HL-60 (cell line): ENCODE data around the gene GYG2.
"Not testable (repeated sequence)": the region's sequence is repeated elsewhere in the genome, so short reads cannot be mapped to it uniquely, and the experiment has no call there.

Experiments
- CTCF ChIP-seq: IDR thresholded peaks from one replicate; pipeline ENCODE4 v1.5.1; 2011; ENCODE audit warnings: low read length, control low read depth, inconsistent platforms; ENCODE audit not compliant: insufficient read depth
- GABPA ChIP-seq: IDR thresholded peaks from 2 replicates; pipeline ENCODE4 v1.6.1; 2012; ENCODE audit warnings: low read depth
- POLR2AphosphoS5 ChIP-seq: IDR thresholded peaks from 2 replicates; pipeline ENCODE4 v1.6.1; 2012; ENCODE audit warnings: low read depth
- REST ChIP-seq: IDR thresholded peaks from 2 replicates; pipeline ENCODE4 v1.6.1; 2012; ENCODE audit warnings: low read depth; ENCODE audit not compliant: insufficient replicate concordance
- SPI1 ChIP-seq: IDR thresholded peaks from 2 replicates; pipeline ENCODE4 v1.6.1; 2012; ENCODE audit warnings: low read depth, mild to moderate bottlenecking, borderline replicate concordance

GRCh38 chrX:2804106-2804843, 24.5 kb upstream of the GYG2 start:
- TF ChIP-seq POLR2AphosphoS5, CTCF, GABPA, REST, SPI1: not testable (repeated sequence)
